LNCAP (cell line): ENCODE measurements around the gene TRMT13.

Source experiments
- CTCF ChIP-seq: fragments of 450-650 bp; IDR thresholded peaks from 2 replicates; pipeline ENCODE4 v1.5.1; 2017; ENCODE audit warnings: mild to moderate bottlenecking

TRMT13 gene

GRCh38 chr1:100132566-100133477 lies at the start of gene TRMT13, which contains the start of gene SASS6:
Gene TRMT13, plus strand, starts transcription at chr1:100133163. Its CDS starts 6 bp downstream, at chr1:100133169.
Gene SASS6, minus strand, starts transcription at chr1:100132930. Its CDS starts 116 bp downstream, at chr1:100132814.
- no peak for TF ChIP-seq CTCF

- no peak for TF ChIP-seq CTCF
Measured at GRCh38 chr1:100087396-100087795, 45.6 kb upstream of the TRMT13 start.

- no peak for TF ChIP-seq CTCF
Measured at GRCh38 chr1:100089082-100089481, 43.9 kb upstream of the TRMT13 start.

GRCh38 chr1:100090471-100090870 lies 42.5 kb upstream of the TRMT13 start:
- TF ChIP-seq CTCF, result no peak

- no peak for TF ChIP-seq CTCF
Measured at GRCh38 chr1:100100202-100100601, 32.8 kb upstream of the TRMT13 start.

GRCh38 chr1:100101564-100101963 lies 31.4 kb upstream of the TRMT13 start:
- TF ChIP-seq CTCF, result no peak

- no peak for TF ChIP-seq CTCF
Measured at GRCh38 chr1:100107696-100108095, 25.3 kb upstream of the TRMT13 start.
